ENCODE measurements around the gene CLEC2A. TPM values are rescaled to one million over a fixed set of nuclear protein-coding genes. Genes with fewer than 3 reads are reported as not detected.

CLEC2A gene
- total RNA-seq, 1 experiment from 2014 or later, result 0.87 TPM

DNA sequence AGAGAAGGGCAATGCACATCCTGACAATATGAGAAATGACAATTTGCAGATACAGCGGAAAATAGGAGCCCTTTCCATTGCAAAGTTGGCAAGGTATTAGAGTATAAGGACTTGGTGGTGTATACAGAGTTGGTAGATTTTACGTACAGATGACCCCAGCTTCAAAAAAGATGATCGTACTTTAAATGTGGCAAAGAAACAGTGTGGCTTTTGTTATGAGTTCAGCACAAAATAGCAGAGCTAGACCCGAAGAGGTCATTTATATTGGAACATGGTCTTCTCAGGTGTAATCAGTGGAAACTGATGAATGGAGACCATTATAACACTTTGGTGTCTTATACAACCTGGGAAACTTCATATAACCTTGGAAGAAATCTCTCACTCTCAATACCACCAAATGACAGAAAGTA lies 65.3 kb downstream of the CLEC2A start:
- Histone ChIP-seq H3K79me2 (ENCODE audit: insufficient read depth, low read length) (no peaks in the 10 kb centered on the region), H3K79me1 (ENCODE audit: insufficient read depth, low read depth, low read length, poor library complexity, severe bottlenecking) (no peaks in the 10 kb centered on the region), H3K9ac (ENCODE audit: extremely low read depth, insufficient read length, low read length) (no peak overlapping the region), H2BK120ac (ENCODE audit: low read depth, low read length, poor library complexity, severe bottlenecking) (no peak overlapping the region), H4K20me1 (ENCODE audit: control insufficient read depth, insufficient read depth, insufficient read length) (no peaks in the 10 kb centered on the region), H2BK15ac (ENCODE audit: low read depth, low read length) (no peak overlapping the region), H3K4ac (ENCODE audit: low read depth, low read length) (no peak overlapping the region), H3K27ac (ENCODE audit: insufficient read length, low read depth, low read length) (no peak overlapping the region), H4K8ac (replicated peaks; ENCODE audit: insufficient read length, low read depth, low read length) (no peak overlapping the region), H3K23me2 (ENCODE audit: insufficient read length, low read depth, low read length, poor library complexity, severe bottlenecking) (no peaks in the 10 kb centered on the region), H2BK12ac (ENCODE audit: insufficient read length, low read depth, low read length) (no peak overlapping the region), H4K5ac (ENCODE audit: insufficient read length, low read depth, low read length) (no peak overlapping the region), H3K4me2 (ENCODE audit: insufficient read depth, insufficient read length, low read length) (no peak overlapping the region), H2BK20ac (ENCODE audit: low read depth, low read length, poor library complexity, severe bottlenecking) (no peak overlapping the region), H3K14ac (ENCODE audit: insufficient read depth, low read length) (no peak overlapping the region), H3K56ac (ENCODE audit: insufficient read length, low read depth, low read length) (no peak overlapping the region), H3K9me3 (ENCODE audit: control insufficient read depth, low read depth, low read length) (no peaks in the 10 kb centered on the region), H3T11ph (ENCODE audit: low read length) (no peak overlapping the region), H3K4me1 (ENCODE audit: insufficient read depth, low read length) (no peaks in the 10 kb centered on the region; the same call in 1 of the 2 replicates), H2AK5ac (ENCODE audit: insufficient read length, low read length) (no peak overlapping the region), H4K91ac (ENCODE audit: insufficient read length, low read depth, low read length) (no peak overlapping the region), H3K23ac (ENCODE audit: insufficient read length, low read depth, low read length) (no peak overlapping the region), H2AFZ (ENCODE audit: low read length) (no peak overlapping the region), H2BK5ac (ENCODE audit: insufficient read length, low read length) (no peak overlapping the region), H3K18ac (ENCODE audit: insufficient read length, low read depth, low read length) (no peak overlapping the region), H3K27me3 (ENCODE audit: insufficient read depth, low read length) (no peaks in the 10 kb centered on the region)
- Mint-ChIP-seq H3K36me3 (ENCODE audit: insufficient read depth in 1 of 3, low read depth in 3 of 3) (no peaks in the 10 kb centered on the region), H3K4me3 (no peak overlapping the region), H3K9me3 (no peaks in the 10 kb centered on the region), H3K27ac (no peak overlapping the region), H3K4me1 (peaks cover 18 to 20% of the 10 kb centered on the region in 2 experiments), H3K27me3 (ENCODE audit: low read depth) (no peaks in the 10 kb centered on the region)
- no peak for TF ChIP-seq CTCF (conservative IDR thresholded peaks at IDR 0.05)
- WGBS (ENCODE audit: extremely low coverage, insufficient read length, low lambda C conversion rate), result no CpG with 5 or more reads among the region's 4 CpGs
- no peak for DNase-seq

Data from H9 (cell line).